ENCODE data around the gene PBXIP1. TPM values are rescaled to one million over a fixed set of nuclear protein-coding genes. Genes with fewer than 3 reads are reported as not detected.
"Not testable (repeated sequence)": the region's sequence is repeated elsewhere in the genome, so short reads cannot be mapped to it uniquely, and the experiment has no call there.

Gene PBXIP1
- total RNA-seq, 2 donors from 2014 or later, result 28.9 to 40.7 TPM

GRCh38 chr1:154987326-154987725, 31.4 kb upstream of the PBXIP1 start:
- H3K9me3 Mint-ChIP-seq, result no peaks in the 10 kb centered on the region
- H3K27ac Mint-ChIP-seq, result no peak overlapping the region
- no peak overlapping the region for H3K4me3 Mint-ChIP-seq
- peaks cover 5 to 12% of the 10 kb centered on the region in 2 donors for H3K4me1 Mint-ChIP-seq (ENCODE audit: low read depth in 2 of 2)
- H3K27me3 Mint-ChIP-seq, result no peaks in the 10 kb centered on the region
- DNase-seq (ENCODE audit: low spot score) (no peak), ATAC-seq (no peak)
- no peaks in the 10 kb centered on the region for H3K36me3 Mint-ChIP-seq

DNA sequence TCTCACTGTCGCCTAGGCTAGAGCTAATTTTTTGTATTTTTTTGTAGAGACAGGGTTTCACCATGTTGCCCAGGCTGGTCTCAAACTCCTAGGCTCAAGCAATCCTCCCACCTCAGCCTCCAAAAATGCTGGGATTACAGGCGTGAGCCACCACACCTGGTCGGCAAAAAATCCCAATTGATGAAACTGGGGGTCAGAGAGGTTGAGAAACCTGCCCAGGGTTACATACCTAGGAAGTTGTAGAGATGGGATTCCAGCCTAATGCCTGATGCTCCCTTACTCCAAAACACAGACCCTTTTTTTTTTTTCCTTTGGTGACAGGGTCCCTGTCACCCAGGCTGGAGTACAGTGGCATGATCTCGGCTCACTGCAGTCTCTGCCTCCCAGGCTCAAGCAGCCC, 30.8 kb upstream of the PBXIP1 start:
- not testable (repeated sequence) for H3K27ac Mint-ChIP-seq; DNase-seq (ENCODE audit: low spot score); H3K4me3 Mint-ChIP-seq; ATAC-seq; H3K9me3 Mint-ChIP-seq; H3K36me3 Mint-ChIP-seq; H3K27me3 Mint-ChIP-seq
- peaks cover 5 to 12% of the 10 kb centered on the region in 2 donors for H3K4me1 Mint-ChIP-seq (ENCODE audit: low read depth in 2 of 2)

DNA sequence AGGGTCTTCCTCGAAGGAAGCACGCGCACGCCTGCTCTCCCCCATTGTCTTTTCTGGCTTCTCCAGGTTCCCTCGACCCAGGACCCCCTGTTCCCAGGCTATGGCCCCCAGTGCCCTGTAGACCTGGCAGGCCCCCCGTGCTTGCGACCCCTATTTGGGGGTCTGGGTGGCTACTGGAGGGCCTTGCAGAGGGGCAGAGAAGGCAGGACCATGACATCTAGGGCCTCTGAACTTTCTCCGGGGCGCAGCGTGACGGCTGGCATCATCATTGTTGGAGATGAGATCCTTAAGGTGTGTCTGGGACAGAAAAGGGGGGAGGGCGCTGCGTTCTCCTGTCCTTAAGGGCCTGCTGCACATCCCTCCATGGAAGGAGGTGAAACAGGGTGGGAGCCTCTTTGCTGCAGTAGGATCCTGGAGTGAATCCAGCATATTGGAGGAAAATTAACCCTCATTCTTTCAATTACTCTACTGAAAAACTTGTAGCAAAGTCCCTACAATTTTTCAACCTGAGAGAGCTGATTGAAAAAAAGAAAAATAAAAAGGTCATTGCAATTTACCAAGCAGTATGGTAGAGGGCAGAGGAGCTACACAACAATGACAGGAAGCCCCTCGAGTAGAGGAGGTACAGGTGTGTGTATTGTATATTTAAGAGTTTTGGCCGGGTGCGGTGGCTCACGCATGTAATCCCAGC, 28.0 kb upstream of the PBXIP1 start:
- H3K9me3 Mint-ChIP-seq, result no peaks in the 10 kb centered on the region
- H3K4me1 Mint-ChIP-seq (ENCODE audit: low read depth in 2 of 2), result peaks cover 5 to 8% of the 10 kb centered on the region in 2 donors
- DNase-seq (ENCODE audit: low spot score), result no peak
- no peaks in the 10 kb centered on the region for H3K27me3 Mint-ChIP-seq
- H3K27ac Mint-ChIP-seq, result no peak overlapping the region
- no peak for ATAC-seq
- no peak overlapping the region for H3K4me3 Mint-ChIP-seq
- H3K36me3 Mint-ChIP-seq, result peaks cover 6% of the 10 kb centered on the region

- H3K4me1 Mint-ChIP-seq (ENCODE audit: low read depth in 2 of 2), result peaks cover 3 to 5% of the 10 kb centered on the region in 2 donors
- peak; percentile 99 for DNase-seq (ENCODE audit: low spot score)
- H3K9me3 Mint-ChIP-seq, result no peaks in the 10 kb centered on the region
- H3K27me3 Mint-ChIP-seq, result no peaks in the 10 kb centered on the region
- H3K36me3 Mint-ChIP-seq, result peaks cover 6% of the 10 kb centered on the region
- H3K27ac Mint-ChIP-seq, result no peak within 1 kb of the TSS
- ATAC-seq, result peak; percentile 100
- no peak within 1 kb of the TSS for H3K4me3 Mint-ChIP-seq
Observed at GRCh38 chr1:154982897-154983648, 27.2 kb upstream of the PBXIP1 start, which contains the start of gene FLAD1. Gene FLAD1, plus strand, starts transcription at chr1:154983344. Its CDS starts 351 bp downstream, at chr1:154983695.

DNA sequence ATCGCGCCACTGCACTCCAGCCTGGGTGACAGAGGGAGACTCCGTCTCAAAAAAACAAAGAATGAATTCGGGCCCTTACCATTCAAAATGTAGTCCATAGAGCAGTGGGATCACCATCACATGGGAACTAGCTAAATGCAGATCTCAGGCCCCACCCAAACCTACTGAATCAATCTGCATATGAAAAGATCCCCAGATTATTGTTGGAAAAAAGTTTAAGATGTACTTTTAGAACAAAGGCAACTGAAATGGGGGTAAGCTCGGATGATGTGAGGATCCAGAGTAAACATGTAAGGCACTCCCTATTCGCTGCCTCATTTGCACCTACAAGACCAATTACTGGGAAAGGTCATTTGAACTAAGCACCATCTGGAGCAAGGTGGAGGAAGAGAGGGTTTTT, 26.4 kb upstream of the PBXIP1 start:
- ATAC-seq (no peak), DNase-seq (ENCODE audit: low spot score) (no peak)
- Mint-ChIP-seq H3K4me3 (no peak overlapping the region), H3K27ac (no peak overlapping the region), H3K27me3 (no peaks in the 10 kb centered on the region), H3K9me3 (no peaks in the 10 kb centered on the region), H3K36me3 (peaks cover 6% of the 10 kb centered on the region), H3K4me1 (ENCODE audit: low read depth in 2 of 2) (peaks cover 5 to 6% of the 10 kb centered on the region in 2 donors)

GRCh38 chr1:154978360-154978759, 22.5 kb upstream of the PBXIP1 start:
- peaks cover 0 to 6% of the 10 kb centered on the region in 2 donors for H3K4me1 Mint-ChIP-seq (ENCODE audit: low read depth in 2 of 2)
- ATAC-seq (no peak), DNase-seq (ENCODE audit: low spot score) (no peak)
- peaks cover 6% of the 10 kb centered on the region for H3K36me3 Mint-ChIP-seq
- H3K4me3 Mint-ChIP-seq, result no peak overlapping the region
- H3K27ac Mint-ChIP-seq, result no peak overlapping the region
- no peaks in the 10 kb centered on the region for H3K27me3 Mint-ChIP-seq
- H3K9me3 Mint-ChIP-seq, result no peaks in the 10 kb centered on the region

DNA sequence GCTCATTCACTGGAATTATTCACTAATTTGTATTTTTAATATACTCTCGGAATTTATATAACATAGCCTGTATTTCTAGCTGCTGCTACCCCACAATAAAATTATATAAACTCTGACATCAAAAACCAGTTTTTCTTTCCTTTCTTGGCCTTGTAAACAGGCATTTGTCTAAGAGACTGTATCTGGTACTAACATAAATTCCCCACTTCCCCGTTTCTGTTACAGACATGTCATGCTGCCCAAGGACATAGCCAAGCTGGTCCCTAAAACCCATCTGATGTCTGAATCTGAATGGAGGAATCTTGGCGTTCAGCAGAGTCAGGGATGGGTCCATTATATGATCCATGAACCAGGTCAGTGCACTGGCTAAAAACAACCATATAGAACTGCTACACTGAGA, 21.9 kb upstream of the PBXIP1 start:
- not testable (repeated sequence) for H3K36me3 Mint-ChIP-seq; ATAC-seq; H3K9me3 Mint-ChIP-seq; H3K4me1 Mint-ChIP-seq (ENCODE audit: low read depth in 2 of 2); H3K27ac Mint-ChIP-seq; H3K27me3 Mint-ChIP-seq; DNase-seq (ENCODE audit: low spot score)
- peak overlapping the region; percentile 46 for H3K4me3 Mint-ChIP-seq

- H3K36me3 Mint-ChIP-seq, result peaks cover 6% of the 10 kb centered on the region
- DNase-seq (ENCODE audit: low spot score) (peak; percentile 86), ATAC-seq (peak; percentile 18 to 48)
- no peaks in the 10 kb centered on the region for H3K27me3 Mint-ChIP-seq
- no peaks in the 10 kb centered on the region for H3K9me3 Mint-ChIP-seq
- H3K4me3 Mint-ChIP-seq, result no peak overlapping the region
- peaks cover 23 to 28% of the 10 kb centered on the region in 2 donors for H3K4me1 Mint-ChIP-seq (ENCODE audit: low read depth in 2 of 2)
- no peak overlapping the region for H3K27ac Mint-ChIP-seq
Observed at GRCh38 chr1:154975409-154976059, 19.6 kb upstream of the PBXIP1 start.

DNA sequence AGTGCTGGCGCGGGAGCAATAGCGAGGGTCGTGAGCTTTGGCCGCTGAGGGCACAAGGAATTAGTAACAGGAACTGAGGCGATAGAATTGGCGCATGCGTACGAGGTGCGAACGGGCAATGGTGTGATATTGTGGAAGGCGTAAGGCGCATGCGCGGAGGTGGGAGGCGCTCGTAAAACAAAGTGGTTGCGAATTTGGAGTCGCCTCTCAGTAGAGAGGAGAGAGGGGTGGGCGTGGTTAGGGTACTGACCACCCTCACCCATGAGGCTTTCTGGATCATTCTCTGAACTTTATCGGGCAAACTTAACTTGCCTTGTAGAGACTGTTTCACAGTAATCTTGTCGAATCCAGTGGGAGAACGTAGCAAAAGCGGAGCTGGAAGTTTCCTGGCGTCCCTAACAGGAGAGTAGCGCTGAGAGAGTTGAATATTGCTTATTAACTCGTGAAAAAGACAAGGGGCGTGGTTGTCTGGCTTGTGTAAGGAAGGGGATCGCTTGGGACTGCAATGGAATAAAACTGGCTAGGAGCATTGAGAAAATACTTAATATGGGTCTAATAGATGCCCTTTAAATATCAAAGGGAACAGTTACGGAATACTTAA, 19.0 kb upstream of the PBXIP1 start:
- Mint-ChIP-seq H3K4me3 (no peak overlapping the region), H3K4me1 (ENCODE audit: low read depth in 2 of 2) (peaks cover 23 to 28% of the 10 kb centered on the region in 2 donors), H3K9me3 (no peaks in the 10 kb centered on the region), H3K27me3 (no peaks in the 10 kb centered on the region), H3K36me3 (peaks cover 6% of the 10 kb centered on the region), H3K27ac (no peak overlapping the region)
- peak; percentile 66 to 79 for ATAC-seq
- peak; percentile 95 for DNase-seq (ENCODE audit: low spot score)

GRCh38 chr1:154974102-154974807, 18.4 kb upstream of the PBXIP1 start, which contains the start of gene CKS1B:
Gene CKS1B, plus strand, starts transcription at chr1:154974681. Its CDS starts 65 bp downstream, at chr1:154974746.
- peak; percentile 91 to 92 for ATAC-seq
- no peak within 1 kb of the TSS for H3K27ac Mint-ChIP-seq

GRCh38 chr1:154973344-154974101, 17.6 kb upstream of the PBXIP1 start:
- DNase-seq (ENCODE audit: low spot score) (peak; percentile 94), ATAC-seq (peak; percentile 35 to 49)
- H3K4me1 Mint-ChIP-seq (ENCODE audit: low read depth in 2 of 2), result peaks cover 33 to 35% of the 10 kb centered on the region in 2 donors
- H3K36me3 Mint-ChIP-seq, result no peaks in the 10 kb centered on the region
- H3K27me3 Mint-ChIP-seq, result no peaks in the 10 kb centered on the region
- no peak overlapping the region for H3K4me3 Mint-ChIP-seq
- H3K27ac Mint-ChIP-seq, result no peak overlapping the region
- no peaks in the 10 kb centered on the region for H3K9me3 Mint-ChIP-seq

More at GRCh38 chr1:154974102-154974807, 18.4 kb upstream of the PBXIP1 start, which contains the start of gene CKS1B:
- peaks cover 3% of the 10 kb centered on the region for H3K36me3 Mint-ChIP-seq
- H3K27me3 Mint-ChIP-seq, result no peaks in the 10 kb centered on the region
- H3K4me1 Mint-ChIP-seq (ENCODE audit: low read depth in 2 of 2), result peaks cover 28 to 30% of the 10 kb centered on the region in 2 donors
- H3K9me3 Mint-ChIP-seq, result no peaks in the 10 kb centered on the region
- DNase-seq (ENCODE audit: low spot score), result peak; percentile 98
- no peak within 1 kb of the TSS for H3K4me3 Mint-ChIP-seq

GRCh38 chr1:154972517-154973343, 16.8 kb upstream of the PBXIP1 start:
- H3K9me3 Mint-ChIP-seq, result no peaks in the 10 kb centered on the region
- H3K27ac Mint-ChIP-seq, result no peak overlapping the region
- H3K4me3 Mint-ChIP-seq, result no peak overlapping the region
- H3K36me3 Mint-ChIP-seq, result no peaks in the 10 kb centered on the region
- H3K4me1 Mint-ChIP-seq (ENCODE audit: low read depth in 2 of 2), result peaks cover 33 to 36% of the 10 kb centered on the region in 2 donors
- no peaks in the 10 kb centered on the region for H3K27me3 Mint-ChIP-seq
- DNase-seq (ENCODE audit: low spot score), result no peak
- no peak for ATAC-seq
